HEK293 (cell line): Measurements from ENCODE around the gene STRA6.

Source experiments
- ZBTB26 ChIP-seq: fragments of 450-650 bp; formaldehyde crosslinking; optimal IDR thresholded peaks from 2 replicates; pipeline ENCODE3; 2016; ENCODE audit warnings: missing biosample characterization, mild to moderate bottlenecking, missing genetic modification characterization
- ZNF658 ChIP-seq: fragments of 450-650 bp; formaldehyde crosslinking; IDR thresholded peaks from 2 replicates; pipeline ENCODE4; 2016; ENCODE audit warnings: missing biosample characterization, missing genetic modification characterization

- TF ChIP-seq ZBTB26 (tag by site-specific recombination) (no peak), ZNF658 (tag by site-specific recombination) (no peak)
Observed at GRCh38 chr15:74196175-74196574, 6.4 kb downstream of the STRA6 start.
